CD4-positive, CD25-positive, alpha-beta regulatory T cell (primary cell): ENCODE data around the gene MRPL12. TPM values are rescaled to one million over a fixed set of nuclear protein-coding genes. Genes with fewer than 3 reads are reported as not detected.

ENCODE experiments used
- polyA plus RNA-seq, 4 donors: library from polyadenylated mRNA; unstranded; fragments of 300-500 nt; fragmentation: Illumina TruSeq; gene quantifications; one replicate each; pipeline ENCODE4 v1.2.3, GENCODE V29; 2021
- total RNA-seq: library from RNA; stranded (reverse); gene quantifications from one replicate; pipeline ENCODE4 v1.2.3, GENCODE V29; 2022

Gene MRPL12
- total and polyA plus RNA-seq, 5 donors from 2014 or later = 18.5 to 49.2 (median 45.4) TPM

Other genes starting within 250 kb of the MRPL12 start
- gene ACTG1, start 190.6 kb upstream of the MRPL12 start, total RNA-seq = 1,684 TPM
- 1,000 to 10,000 TPM; 1,881 to 2,724 (median 2,486) TPM for gene ACTG1, start 190.6 kb upstream of the MRPL12 start, polyA plus RNA-seq
- gene FSCN2, start 175.0 kb upstream of the MRPL12 start, total RNA-seq = 0.74 TPM
- gene FSCN2, start 175.0 kb upstream of the MRPL12 start, polyA plus RNA-seq = under 1 TPM in 1 of 4 donors, not detected in 3; 0.17 TPM
- gene FAAP100, start 151.0 kb upstream of the MRPL12 start, total RNA-seq = 28.1 TPM
- gene FAAP100, start 151.0 kb upstream of the MRPL12 start, polyA plus RNA-seq = 10 to 100 TPM in 2 of 4 donors, 1 to 10 TPM in 2; 8.2 to 13.0 (median 10.4) TPM
- 103 TPM for gene NPLOC4, start 66.3 kb upstream of the MRPL12 start, total RNA-seq
- gene NPLOC4, start 66.3 kb upstream of the MRPL12 start, polyA plus RNA-seq = 10 to 100 TPM; 48.6 to 53.1 (median 51.0) TPM
- gene TSPAN10, start 66.2 kb upstream of the MRPL12 start, total RNA-seq = not detected
- gene TSPAN10, start 66.2 kb upstream of the MRPL12 start, polyA plus RNA-seq = under 1 TPM in 3 of 4 donors, not detected in 1; 0.21 to 0.70 (median 0.24) TPM
- gene PDE6G, start 46.8 kb upstream of the MRPL12 start, total RNA-seq = 0.67 TPM
- gene PDE6G, start 46.8 kb upstream of the MRPL12 start, polyA plus RNA-seq = 1 to 10 TPM in 2 of 4 donors, under 1 TPM in 1, not detected in 1; 0.94 to 1.4 (median 1.1) TPM
- gene OXLD1, start 36.8 kb upstream of the MRPL12 start, total RNA-seq = 37.7 TPM
- gene OXLD1, start 36.8 kb upstream of the MRPL12 start, polyA plus RNA-seq = 100 to 1,000 TPM in 1 of 4 donors, 10 to 100 TPM in 3; 78.4 to 108 (median 84.2) TPM
- gene CCDC137, start 36.6 kb upstream of the MRPL12 start, total RNA-seq = 30.4 TPM
- 10 to 100 TPM; 10.2 to 14.3 (median 12.0) TPM for gene CCDC137, start 36.6 kb upstream of the MRPL12 start, polyA plus RNA-seq
- 34.7 TPM for gene ARL16, start 19.6 kb upstream of the MRPL12 start, total RNA-seq
- 10 to 100 TPM; 24.7 to 27.7 (median 26.3) TPM for gene ARL16, start 19.6 kb upstream of the MRPL12 start, polyA plus RNA-seq
- 148 TPM for gene HGS, start 19.4 kb upstream of the MRPL12 start, total RNA-seq
- gene HGS, start 19.4 kb upstream of the MRPL12 start, polyA plus RNA-seq = 10 to 100 TPM; 23.4 to 30.5 (median 27.7) TPM
- gene SLC25A10, start 8.9 kb downstream of the MRPL12 start, total RNA-seq = 2.5 TPM
- 1 to 10 TPM; 3.4 to 4.3 (median 3.7) TPM for gene SLC25A10, start 8.9 kb downstream of the MRPL12 start, polyA plus RNA-seq
- gene GCGR, start 100.8 kb downstream of the MRPL12 start, total RNA-seq = not detected
- not detected for gene GCGR, start 100.8 kb downstream of the MRPL12 start, polyA plus RNA-seq
- 59.9 TPM for gene MCRIP1, start 129.9 kb downstream of the MRPL12 start, total RNA-seq
- 10 to 100 TPM; 58.1 to 93.2 (median 77.1) TPM for gene MCRIP1, start 129.9 kb downstream of the MRPL12 start, polyA plus RNA-seq
- not detected for gene PPP1R27, start 131.7 kb downstream of the MRPL12 start, total RNA-seq
- not detected for gene PPP1R27, start 131.7 kb downstream of the MRPL12 start, polyA plus RNA-seq
- gene P4HB, start 157.2 kb downstream of the MRPL12 start, total RNA-seq = 231 TPM
- gene P4HB, start 157.2 kb downstream of the MRPL12 start, polyA plus RNA-seq = 100 to 1,000 TPM; 186 to 216 (median 207) TPM
- gene ARHGDIA, start 168.0 kb downstream of the MRPL12 start, total RNA-seq = 578 TPM
- gene ARHGDIA, start 168.0 kb downstream of the MRPL12 start, polyA plus RNA-seq = 100 to 1,000 TPM in 2 of 4 donors, 10 to 100 TPM in 2; 91.4 to 141 (median 99.4) TPM
- 90.9 TPM for gene ALYREF, start 188.2 kb downstream of the MRPL12 start, total RNA-seq
- 10 to 100 TPM; 24.8 to 57.6 (median 39.6) TPM for gene ALYREF, start 188.2 kb downstream of the MRPL12 start, polyA plus RNA-seq
- 44.4 TPM for gene ANAPC11, start 188.4 kb downstream of the MRPL12 start, total RNA-seq
- gene ANAPC11, start 188.4 kb downstream of the MRPL12 start, polyA plus RNA-seq = 100 to 1,000 TPM; 262 to 331 (median 290) TPM
- not detected for gene NPB, start 198.9 kb downstream of the MRPL12 start, total RNA-seq
- under 1 TPM in 1 of 4 donors, not detected in 3; 0.10 TPM for gene NPB, start 198.9 kb downstream of the MRPL12 start, polyA plus RNA-seq
- gene PCYT2, start 208.0 kb downstream of the MRPL12 start, total RNA-seq = 28.6 TPM
- gene PCYT2, start 208.0 kb downstream of the MRPL12 start, polyA plus RNA-seq = 10 to 100 TPM; 25.6 to 30.9 (median 26.8) TPM
- gene SIRT7, start 214.8 kb downstream of the MRPL12 start, total RNA-seq = 78.1 TPM
- gene SIRT7, start 214.8 kb downstream of the MRPL12 start, polyA plus RNA-seq = 10 to 100 TPM; 35.9 to 43.8 (median 41.7) TPM
- gene MAFG, start 224.4 kb downstream of the MRPL12 start, total RNA-seq = 14.3 TPM
- 1 to 10 TPM; 2.2 to 3.0 (median 2.6) TPM for gene MAFG, start 224.4 kb downstream of the MRPL12 start, polyA plus RNA-seq
- 1.1 TPM for gene PYCR1, start 233.9 kb downstream of the MRPL12 start, total RNA-seq
- 1 to 10 TPM in 2 of 4 donors, under 1 TPM in 2; 0.54 to 2.2 (median 1.1) TPM for gene PYCR1, start 233.9 kb downstream of the MRPL12 start, polyA plus RNA-seq
- not detected for gene MYADML2, start 243.9 kb downstream of the MRPL12 start, total RNA-seq
- gene MYADML2, start 243.9 kb downstream of the MRPL12 start, polyA plus RNA-seq = not detected